Esophagus mucosa (tissue), 1 donor: ENCODE measurements around the gene UNC5CL. TPM values are rescaled to one million over a fixed set of nuclear protein-coding genes. Genes with fewer than 3 reads are reported as not detected.

ENCODE experiments used
- ATAC-seq: fragments of 200-7000 bp; cut with Tn5 transposase; one replicate; pipeline ENCODE4 v1.9.1; 2020
- total RNA-seq: library from RNA; stranded (reverse); gene quantifications from one replicate; pipeline ENCODE4 v1.2.4, GENCODE V29; 2023
- donor health status: DM: yes; HTN: yes; CAD: no.

The UNC5CL gene
- total RNA-seq, 1 donor from 2014 or later, result 0.56 TPM

DNA sequence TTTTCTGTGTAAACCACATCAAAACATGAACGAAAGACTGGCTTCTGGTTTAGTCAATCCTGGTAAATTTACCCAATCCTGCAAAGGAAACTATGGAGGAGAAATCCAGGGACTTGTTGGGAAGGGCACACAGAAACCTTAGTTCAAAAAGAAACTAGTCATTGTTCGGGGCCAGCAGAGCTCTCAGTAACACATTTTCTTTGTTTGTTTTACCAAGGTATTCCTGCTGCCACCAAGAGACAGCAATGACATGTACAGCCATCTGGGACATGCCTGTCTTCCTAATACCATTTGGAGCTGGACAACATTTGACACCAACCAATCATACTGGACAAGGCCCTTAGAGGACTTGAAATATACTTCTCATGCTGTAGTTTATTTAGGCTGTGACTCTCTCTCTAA is 24.9 kb upstream of the UNC5CL start:
- ATAC-seq, result no peak

DNA sequence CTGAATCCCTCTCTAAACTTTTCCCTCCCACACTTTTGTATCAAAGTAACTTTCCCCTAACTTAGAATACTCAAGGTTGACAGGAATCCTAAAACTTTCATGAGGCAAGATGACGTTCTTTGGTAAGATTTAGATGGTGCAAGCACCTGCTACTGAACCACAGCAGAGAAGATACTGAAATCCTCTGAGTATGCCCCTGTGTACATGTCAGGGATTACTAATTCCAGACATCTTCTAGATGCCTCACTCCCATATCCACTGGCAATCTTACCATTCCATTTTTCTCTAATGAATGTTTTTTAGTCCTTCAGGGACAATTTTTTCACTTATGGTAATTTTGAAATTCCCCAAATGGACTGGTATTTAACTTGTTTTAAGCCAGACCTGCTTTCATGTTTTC is 23.0 kb upstream of the UNC5CL start:
- ATAC-seq, result no peak

DNA sequence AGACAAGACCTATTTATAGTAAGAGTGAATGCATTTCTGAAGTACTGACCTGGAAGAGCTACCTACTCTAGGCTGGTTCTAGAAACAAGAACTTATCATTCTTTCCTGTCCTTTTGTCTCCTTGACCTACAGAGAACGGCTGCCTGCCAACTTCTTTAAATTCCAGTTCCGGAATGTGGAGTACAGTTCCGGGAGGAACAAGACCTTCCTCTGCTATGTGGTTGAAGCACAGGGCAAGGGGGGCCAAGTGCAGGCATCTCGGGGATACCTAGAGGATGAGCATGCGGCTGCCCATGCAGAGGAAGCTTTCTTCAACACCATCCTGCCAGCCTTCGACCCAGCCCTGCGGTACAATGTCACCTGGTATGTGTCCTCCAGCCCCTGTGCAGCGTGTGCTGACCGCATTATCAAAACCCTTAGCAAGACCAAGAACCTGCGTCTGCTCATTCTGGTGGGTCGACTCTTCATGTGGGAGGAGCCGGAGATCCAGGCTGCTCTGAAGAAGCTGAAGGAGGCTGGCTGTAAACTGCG is 22.2 kb upstream of the UNC5CL start:
- ATAC-seq, result no peak

DNA sequence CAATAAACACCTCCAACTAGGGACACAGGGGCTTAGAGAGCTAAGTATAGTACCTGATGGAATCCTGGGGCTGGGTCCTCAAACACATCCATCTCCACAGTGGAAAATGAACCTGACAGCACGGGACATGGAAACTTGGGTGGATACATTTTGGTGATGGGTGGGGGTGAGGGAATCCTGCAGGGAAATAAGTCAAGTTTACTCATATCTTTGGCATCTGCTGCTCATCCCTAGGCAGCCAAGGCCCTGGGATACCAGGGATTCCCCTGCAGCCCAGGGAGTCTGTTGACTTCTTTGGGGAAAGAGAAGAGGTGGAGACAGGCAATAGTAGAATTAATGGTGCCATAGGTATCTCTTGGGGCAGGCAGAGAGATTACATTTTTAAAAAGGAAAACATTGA is 20.5 kb upstream of the UNC5CL start:
- ATAC-seq, result no peak

DNA sequence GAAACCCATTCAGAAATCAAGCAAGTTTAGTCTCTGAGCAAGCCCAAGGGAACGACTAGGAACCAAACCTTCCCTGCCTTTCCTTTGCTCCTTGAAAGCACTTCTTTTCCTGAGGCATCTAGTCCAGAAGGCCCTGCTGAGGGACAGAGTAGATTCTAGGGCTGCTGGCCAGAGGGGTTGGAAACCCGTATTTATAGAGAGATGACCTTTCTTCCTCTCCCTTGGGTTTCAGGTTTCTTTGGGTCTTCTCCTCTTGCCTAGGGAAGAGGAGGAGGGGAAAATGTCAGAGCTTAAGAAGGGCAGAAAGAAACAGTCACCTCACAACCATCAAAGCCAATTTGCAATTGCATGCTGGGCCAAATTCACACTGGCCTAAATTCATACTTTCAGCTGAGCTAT is 19.8 kb upstream of the UNC5CL start:
- no peak for ATAC-seq

DNA sequence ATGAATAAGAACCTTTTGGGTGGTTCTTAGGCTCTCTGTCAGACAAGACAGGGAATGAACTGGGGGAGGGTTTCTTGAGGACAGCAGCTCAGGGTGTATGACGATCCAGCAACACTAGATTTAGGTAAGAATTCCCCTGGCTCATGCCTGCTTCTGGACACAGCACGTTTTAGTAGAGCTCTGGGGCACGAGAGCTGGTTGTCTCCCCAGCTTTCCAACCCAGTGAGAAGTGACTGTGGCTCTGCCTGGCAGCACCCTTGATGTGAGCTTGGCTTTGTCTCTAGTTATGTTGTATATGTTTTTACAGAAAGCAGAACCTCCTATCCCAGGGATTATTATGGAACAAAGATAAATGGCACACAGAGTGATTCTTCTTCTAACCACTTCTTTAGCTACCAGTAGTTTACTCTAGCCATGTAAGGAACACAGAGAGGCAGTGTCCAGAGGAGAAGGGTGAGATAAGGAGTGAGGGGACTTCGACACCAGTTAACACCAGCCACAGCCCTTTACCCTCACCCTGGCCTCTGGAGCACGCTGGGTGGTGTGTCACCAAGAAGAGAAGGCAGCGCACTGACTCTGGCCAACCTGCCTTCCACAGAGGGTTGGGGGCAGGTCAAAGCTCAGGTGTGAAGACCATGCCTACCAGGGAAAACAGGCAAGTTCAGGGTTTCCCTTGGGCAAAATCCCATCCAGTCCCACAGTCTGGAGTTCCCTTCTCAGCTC is 17.9 kb upstream of the UNC5CL start:
- ATAC-seq, result no peak

DNA sequence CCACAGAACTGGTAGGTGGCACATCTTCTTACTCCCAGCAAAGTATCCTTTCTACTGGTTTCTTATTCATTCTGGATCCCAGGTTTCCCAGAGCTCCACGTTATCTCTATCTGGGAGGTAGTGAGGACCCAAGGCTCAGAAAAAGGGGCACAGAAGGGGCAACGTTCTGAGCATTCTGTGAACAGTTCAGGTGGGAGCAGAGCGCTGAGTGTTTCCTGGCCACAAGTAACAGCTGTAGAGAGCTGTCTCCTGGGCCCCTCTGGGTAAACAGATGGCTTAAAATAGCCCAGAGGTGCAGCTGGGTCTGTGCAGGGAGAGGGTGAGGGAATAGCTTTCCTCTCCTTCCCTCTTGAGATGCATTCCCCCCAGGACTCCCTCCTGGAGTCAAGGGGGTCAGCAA is 16.1 kb upstream of the UNC5CL start:
- ATAC-seq, result no peak

DNA sequence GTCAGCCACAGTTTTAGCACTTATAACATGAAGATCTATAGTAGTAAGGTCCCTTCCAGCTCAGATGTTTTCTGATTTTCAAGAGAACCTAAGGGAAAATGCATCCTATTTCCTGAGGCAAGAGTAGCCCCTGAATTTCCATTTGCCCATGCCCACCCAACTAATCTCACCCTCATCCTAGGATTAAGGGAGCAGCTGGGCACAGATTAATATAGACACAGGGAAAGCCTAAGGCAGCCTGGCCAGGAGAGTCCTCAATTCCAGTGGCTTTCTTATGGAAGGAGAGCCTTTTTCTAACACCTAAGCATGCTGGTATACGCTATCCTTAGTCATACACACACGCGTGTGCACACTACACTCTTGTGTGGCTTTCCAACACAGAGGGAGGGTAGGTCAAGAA is 15.5 kb upstream of the UNC5CL start:
- no peak for ATAC-seq

DNA sequence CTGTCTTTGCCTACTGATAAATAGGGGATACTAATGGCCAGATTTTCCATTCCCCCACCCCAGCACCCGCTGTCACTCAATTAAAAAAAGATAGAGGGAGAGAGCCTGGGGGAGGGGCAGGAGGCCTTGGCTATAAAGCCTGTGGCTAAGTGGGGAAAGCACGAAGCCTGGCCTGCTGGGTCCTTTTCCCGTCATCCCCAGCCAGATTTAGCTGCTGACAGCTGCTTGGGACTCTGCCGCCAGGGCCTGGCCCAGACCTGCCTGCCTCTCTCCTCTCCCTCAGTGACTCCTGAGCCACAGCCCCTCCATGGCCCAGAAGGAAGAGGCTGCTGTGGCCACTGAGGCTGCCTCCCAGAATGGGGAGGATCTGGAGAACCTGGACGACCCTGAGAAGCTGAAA is 14.0 kb upstream of the UNC5CL start, which contains the start of gene APOBEC2:
APOBEC2 (plus strand) TSS at position 162 of the 400 bp plus-strand sequence; CDS start at position 308, 146 bp downstream.
- peak; percentile 37 for ATAC-seq

DNA sequence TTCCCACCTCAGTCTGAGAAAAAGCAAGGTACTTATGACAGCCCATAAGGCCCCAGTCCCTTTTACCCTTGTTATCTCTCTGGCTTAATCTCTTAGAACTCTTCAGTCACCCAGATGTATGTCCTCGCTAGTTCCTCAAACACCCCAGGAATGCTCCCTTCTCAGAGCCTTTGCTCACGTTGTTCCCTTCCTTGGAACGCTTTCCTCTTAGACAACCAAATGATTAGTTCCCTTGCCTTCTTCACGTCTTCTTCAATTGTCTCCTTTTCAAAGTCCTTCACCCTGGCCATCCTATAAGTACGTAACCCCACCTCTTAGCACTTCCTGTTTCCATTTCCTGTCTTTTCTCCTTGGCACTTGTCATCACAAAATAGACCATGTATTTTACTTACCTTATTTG is 12.9 kb upstream of the UNC5CL start:
- no peak for ATAC-seq

DNA sequence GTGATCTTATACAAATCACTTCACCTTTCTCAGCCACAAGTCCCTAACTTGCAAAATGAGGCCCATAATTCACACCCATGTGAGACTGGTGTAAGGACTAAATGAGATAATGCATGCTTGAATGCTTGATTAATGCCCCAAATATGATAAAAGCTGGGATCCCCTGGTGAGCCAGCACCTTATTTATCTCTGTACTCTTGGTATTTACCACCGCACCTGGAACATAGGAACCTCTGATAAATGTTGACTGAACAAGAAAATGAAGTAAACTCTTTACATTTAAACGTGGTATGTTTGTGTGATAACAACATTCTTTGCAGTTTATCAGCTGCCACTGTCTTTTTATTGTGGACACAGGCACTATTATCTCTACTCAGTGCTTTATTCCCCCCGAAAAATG is 11.5 kb upstream of the UNC5CL start:
- ATAC-seq, result no peak

DNA sequence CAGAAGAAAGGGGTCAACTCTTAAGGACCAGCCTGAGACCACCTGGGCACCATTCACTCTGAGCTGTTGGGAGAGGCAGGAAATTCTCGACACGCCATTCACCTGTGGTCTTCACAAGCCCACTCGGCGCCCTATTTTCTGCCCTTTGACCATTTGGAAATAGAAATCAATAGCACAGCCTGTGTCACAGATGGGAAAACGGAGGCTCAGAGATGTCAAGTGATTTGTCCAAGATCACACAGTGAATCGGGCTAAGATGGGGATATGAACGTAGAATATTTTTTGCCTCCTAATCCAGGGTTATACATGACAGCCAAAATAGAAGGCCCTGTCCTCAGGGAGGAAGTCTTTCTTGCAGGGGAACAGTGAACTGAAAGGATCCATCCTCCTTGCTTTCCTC is 10.9 kb upstream of the UNC5CL start:
- no peak for ATAC-seq

DNA sequence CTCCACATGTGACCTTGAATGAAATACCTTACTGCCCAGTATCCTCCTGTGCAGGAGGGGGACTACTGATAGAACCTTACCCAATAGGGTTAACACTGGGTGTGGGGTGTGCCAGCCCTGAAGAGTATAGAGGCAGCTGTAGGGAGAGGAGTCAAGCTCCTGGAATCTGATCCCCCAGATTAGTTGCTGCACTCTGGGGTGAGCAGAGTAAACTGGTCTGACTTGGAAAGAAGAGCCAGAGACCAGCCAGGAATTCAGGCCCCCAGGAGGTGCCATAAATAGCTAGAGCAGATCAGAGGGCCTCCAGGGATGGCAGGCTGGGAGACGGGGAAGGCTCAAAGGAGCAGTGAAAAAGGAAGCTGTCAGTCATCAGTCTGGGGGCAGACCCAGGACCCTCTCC is 10.5 kb upstream of the UNC5CL start:
- ATAC-seq, result peak; percentile 29

DNA sequence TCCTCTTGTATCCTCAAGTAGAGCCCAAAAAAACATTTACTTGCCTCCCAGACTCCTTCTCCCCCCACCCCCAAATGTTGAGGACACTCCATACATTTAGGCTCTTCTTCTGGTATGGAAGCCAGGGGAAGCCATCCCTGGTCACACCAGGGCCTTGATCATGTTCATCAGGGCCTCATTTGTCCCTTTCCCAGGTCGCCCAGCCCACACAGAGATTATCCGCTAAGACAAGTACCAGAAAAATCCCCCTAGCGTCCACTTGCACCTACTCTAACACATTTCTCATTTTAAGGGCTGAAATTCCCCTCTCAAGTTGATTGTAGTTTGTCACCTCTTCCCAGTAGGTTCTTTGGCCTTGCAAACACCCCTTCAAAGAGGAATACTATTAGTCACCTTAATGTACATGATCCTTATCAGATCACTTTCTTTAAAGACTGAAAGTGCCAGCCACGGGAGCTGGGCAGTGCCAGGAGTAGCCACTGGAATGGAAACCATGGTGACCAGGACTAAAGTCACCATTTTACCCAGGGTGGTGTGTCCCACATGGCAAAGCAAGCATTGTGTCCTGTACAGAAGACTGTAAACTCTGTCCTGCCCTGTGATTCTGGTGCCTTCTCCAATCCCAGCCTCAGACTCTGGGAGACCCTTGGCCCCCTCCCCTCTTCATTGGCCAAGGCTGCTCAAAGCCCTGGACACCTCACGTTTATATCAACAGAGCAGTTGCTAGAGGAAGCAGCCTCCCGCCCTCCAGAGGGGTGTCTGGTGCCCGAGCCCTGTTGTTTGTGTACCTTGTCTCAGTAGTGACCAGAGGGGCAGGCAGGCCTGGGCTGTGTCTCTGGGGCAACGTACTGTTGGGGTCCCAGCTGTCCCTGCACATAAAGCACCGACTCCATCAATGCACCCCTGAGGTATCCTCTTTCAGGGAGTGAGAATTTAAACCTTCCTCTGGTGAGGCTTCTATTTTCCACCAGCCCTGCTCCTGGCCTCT is 9.0 kb upstream of the UNC5CL start:
- ATAC-seq, result no peak

DNA sequence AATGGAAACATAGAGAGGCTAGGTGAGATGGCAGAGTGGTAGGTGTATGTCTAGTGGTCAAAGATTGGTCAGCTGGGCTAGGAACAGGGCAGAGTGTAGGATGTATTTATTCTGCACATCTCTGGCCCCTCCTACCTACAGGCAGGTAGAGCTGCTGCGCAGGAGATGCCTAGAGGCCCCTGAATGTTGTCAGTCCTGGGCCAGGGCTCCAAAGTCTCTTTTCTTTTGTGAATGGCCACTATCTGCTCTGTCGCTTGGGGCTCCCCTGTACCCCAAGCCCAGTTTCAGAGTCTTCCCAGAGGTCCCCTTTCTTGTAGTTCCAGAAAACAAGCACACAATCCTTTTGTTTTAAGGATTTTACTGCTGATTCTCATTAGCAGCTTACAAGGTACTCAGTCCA is 8.3 kb upstream of the UNC5CL start:
- no peak for ATAC-seq

DNA sequence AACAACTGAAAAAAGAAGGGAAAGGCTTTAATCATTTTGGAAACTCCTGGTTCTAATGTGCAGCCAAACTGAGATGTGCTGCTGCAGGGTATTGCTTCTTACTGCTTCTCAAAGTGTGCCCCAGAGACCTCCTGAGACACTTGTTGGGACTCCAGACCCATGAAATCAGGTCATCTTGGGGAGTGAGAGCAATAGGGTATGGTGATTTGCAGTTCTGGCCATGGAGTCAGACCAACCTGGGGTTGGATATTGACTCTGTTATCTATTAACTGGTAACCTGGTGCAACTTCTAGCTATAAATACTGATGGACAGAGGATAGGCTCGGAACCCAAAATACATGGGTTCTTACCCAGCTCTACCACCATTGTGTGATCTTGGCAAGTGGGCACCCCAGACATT is 7.1 kb upstream of the UNC5CL start:
- ATAC-seq, result no peak

DNA sequence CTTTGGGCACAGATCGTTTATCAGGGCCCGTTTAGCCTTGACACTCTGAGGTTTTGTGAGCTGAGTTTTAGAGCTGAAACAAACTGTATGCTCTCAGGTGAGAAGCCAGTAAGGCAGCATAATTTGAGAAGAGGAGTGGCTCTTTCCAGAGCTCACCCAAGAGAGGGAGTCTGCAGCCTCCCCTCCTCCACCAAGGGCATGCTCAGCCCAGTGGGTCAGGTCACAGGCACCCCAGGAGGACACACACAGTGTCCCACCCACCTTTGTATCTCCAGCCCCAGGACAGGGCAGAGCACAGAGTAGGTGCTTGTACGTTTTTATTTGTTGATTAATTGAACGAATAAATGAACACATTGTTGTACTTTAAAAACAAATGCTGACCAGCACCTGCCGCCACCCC is 6.6 kb upstream of the UNC5CL start:
- ATAC-seq, result no peak

DNA sequence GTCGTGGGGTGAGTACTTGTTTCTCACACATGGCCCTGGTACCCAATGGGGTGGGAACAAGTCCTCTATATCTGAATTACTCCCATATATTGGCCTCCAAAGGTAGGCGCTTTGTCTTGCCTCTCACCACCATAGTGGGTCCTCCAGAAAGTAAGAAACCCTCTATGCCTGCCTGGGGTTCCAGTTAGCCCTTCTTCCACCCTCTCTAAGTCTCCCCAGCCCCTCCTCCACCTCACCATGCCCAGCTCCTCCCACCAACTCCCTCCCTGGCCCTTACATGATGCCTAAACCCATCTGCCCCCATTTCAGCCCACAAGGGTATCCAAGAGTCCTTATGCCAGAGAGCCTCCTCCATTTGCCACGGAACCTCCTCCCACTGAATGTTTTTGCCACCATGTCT is 4.1 kb upstream of the UNC5CL start:
- ATAC-seq, result no peak

DNA sequence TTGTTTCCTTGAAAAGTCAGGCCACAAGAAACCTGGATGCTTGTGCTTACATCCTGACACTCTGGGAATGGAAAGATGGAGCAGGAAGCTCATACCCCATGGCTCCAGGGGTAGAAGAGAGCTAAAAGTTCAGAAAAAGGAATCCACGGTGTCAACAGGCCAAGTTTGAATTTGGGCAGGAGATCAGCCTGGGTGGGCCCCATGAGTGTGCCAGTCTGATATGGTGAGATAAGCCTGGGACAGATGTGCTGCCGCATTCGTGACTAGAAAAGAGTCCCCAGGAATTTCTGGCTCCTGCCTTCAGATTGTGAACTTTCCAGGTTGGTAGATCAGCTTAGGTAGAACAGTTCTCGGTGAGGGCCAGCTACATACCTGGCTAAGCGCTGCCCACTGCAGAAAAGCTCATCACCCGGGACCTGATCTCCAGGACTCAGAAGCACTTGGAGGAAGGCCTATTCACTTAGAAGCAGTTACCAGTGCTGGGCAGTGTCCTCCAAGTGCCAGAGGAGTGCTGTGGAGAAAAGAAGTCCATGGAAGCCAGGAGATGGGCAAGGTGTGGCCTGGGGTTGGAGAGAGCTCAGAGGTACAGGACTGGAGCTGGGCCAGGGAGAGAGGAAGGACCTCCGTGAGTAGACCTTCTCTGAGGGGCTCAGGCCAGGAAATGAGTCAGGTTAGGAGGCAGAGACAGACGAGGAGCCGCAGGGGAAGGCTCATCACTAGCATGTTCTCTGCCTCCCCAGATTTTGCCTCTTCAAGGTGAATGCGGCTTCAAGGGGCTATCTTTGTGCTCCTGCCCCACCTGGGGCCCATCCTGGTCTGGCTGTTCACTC is 3.4 kb upstream of the UNC5CL start, which contains the start of gene TSPO2:
TSPO2 (plus strand) TSS at position 242 of the 830 bp plus-strand sequence; CDS start at position 761, 519 bp downstream.
- no peak for ATAC-seq

DNA sequence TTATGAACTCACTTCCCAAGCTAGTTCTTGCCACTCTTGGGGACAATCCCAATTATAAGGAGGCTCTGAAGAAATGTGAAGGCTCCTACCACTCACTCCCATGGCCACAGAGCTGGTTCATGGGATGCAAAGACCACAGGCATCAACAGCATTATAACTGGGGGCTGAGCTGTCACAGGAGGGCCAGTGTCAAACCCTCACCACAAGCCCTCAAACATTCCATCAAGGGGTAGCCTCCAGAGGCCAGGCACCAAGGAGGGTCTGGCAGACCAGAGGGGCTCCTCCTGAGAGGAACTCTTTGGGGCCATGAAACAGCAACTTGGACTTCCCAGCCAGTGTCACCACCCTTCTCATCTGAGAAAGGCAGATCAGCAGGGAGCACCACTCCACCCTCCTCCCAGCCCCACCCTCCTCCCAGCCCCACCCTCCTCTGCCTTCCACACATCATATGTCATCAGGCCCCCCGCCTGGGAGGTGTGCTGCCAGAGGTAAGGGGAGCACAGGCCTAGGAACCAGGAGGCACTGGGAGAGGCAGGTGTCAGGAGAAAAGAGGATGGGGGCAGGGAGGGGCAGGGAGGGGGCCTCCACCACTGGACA is 2.0 kb upstream of the UNC5CL start:
- ATAC-seq, result peak; percentile 19

DNA sequence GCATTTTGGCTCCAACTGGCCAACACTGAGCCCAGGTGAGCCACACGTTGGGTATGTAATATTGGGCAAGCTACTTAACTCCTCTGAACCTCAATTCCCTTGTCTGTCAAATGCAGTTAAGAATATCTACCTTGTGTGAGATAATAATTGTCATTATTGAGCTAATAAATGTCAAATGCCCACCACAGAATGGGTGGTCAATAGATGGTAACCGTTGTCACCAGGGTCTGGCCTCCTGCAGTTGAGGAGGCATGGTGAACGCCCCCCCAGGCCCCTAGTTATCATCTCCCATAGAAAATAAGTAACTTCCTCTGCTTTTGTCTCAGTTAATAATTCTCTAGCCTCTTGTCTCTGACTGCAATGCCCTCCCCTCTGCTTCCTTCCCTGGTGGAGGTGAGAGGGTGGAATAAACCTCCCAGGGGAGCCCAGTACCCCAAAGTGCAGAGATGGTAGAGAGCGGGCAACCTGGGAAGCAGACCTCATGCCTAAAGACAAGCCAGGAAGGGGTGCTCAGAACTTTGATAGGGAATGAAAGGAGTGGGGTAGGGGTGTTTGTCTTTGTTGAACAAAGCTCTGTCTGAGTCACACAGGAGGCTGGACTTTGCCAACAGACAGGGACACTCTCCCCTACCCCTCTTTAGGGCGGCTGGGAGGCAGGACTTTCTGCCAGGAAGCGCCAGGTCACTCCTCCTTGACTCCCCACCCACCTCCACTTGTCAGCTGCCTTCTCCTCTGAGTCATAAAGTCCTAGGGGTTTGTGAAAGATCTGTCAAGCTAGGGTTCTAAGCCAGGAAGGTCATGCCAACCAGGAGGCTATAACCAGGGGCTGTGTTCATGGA is 1.3 kb upstream of the UNC5CL start:
- ATAC-seq, result peak; percentile 57
